ENCODE results near the gene JMJD8.
"Not testable (repeated sequence)": the region's sequence is repeated elsewhere in the genome, so short reads cannot be mapped to it uniquely, and the experiment has no call there.

Gene JMJD8

DNA sequence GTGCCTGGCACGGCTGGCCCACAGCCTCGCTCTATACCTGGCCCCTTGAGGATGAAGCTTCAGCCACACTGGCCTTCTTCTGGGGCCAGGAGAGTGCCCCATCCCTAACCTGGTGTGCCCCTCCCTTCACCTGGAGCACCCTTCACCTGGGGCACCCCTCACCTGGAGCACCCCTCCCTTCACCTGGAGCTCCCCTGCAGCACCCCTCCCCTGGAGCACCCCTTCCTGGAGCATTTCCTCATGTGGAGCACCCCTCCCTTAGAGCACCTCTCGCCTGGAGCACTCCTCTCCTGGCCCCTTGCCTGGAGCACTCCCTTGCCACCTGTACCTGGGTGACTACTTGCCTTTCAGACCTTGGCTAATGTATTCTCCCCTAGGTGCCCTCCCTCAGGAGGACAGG lies 23.9 kb upstream of the JMJD8 start:
- DNase-seq = no peak

DNA sequence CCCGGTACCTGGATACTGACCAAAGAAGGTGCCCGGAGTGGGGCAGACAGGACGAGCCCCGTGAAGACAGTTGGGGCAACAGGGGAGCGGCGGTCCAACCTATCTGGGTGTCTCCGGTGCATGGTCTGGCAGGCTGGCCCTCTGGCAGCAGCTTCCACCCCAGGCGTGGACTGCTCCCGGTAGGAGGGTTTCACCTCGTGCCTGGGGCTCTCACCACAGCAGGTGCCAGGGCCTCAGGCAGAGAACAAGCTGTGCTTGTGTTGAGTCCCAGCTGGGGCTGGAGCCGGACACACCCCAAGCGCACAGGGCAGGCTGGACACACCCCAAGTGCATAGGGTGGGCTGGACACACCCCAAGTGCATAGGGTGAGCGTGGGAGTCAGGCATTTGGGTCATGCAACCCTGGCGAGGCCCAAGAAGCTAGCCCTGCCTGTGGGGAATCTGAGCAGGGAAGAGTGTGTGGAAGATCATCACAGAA lies 23.0 kb upstream of the JMJD8 start:
- DNase-seq = no peak

DNA sequence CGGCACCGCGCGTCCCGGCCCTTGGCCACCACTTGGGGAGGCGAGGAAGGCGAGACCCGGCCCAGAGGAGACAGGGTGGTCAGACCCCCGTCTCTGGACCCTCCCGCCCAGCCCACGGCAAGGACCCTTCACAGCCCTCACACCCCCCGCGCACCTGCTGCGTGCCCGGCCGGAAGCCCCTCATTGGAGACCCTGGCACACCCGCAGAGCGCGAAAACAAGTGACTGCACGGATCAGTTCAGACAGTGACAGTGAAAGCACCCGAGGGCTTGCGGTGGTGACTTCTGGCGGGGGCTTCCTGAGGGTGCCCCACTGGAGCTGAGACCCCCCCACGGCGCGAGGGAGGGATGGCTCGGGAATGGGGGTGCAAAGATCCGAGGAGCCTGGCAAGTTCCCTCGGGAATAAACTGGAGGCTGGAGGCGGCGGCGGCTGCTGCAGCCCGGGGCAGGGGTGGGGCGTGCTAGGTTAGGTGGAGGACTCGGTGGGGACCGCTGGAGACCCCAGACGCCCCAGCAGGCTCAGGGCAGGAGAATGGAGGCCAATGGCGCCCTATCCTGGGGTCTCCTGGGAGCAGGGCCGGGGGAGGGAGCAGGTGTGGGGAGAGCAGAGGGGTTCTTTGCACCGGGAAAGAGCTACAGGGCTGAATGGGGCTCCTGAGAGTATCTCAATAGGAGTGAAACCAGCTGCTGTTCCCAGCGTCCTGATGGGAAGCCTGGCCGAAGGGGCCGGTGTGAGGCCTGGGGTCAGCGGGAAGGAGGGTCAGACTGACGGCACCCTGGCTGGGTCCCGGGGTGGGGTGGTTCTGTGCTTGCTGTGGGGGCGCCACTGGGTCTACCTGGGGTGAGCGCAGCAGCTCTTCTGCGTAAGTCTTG lies 22.3 kb upstream of the JMJD8 start:
- DNase-seq = no peak

DNA sequence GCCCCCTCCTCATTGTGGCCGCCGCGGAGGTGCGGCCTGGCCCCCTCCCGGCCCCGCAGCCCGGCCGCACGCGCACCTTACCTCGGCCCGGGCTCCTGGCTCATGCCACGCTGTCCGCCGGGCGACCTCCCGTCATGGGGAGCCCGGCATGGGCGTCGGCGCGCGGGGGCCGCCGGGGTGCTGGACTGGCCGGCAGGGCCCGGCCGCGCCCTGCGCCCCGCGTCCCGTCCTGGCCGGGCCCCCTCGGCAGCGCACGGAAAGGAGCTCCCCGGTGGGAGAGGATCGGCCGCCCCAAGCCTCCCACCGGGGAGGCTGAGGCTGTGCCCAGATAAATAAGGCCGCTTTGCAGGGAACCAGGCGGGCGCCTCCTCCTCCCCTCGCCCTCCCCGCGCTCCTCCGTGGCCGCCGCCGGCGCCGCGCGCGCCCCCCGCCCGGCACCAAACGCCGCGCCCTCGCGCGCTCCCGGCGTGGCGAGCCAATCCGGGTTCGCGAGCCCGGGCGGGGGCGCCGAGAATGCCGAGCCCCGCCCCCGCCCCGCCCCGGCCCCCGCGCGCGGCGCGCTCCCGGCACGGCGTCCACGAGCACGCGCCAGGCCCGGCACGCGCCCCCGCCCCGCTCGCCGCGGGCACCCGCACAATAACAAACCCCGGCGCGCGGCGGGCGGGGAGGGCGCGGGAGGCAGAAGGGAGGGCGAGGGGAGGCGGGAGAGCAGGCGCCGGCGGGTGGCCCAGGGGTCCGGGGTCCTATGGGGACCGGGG lies 21.5 kb upstream of the JMJD8 start, which contains the start of gene FBXL16:
Gene FBXL16, minus strand, starts transcription at position 371 of the 758 bp plus-strand sequence. CDS start 8,396 bp downstream, outside the sequence.
- DNase-seq = no peak

DNA sequence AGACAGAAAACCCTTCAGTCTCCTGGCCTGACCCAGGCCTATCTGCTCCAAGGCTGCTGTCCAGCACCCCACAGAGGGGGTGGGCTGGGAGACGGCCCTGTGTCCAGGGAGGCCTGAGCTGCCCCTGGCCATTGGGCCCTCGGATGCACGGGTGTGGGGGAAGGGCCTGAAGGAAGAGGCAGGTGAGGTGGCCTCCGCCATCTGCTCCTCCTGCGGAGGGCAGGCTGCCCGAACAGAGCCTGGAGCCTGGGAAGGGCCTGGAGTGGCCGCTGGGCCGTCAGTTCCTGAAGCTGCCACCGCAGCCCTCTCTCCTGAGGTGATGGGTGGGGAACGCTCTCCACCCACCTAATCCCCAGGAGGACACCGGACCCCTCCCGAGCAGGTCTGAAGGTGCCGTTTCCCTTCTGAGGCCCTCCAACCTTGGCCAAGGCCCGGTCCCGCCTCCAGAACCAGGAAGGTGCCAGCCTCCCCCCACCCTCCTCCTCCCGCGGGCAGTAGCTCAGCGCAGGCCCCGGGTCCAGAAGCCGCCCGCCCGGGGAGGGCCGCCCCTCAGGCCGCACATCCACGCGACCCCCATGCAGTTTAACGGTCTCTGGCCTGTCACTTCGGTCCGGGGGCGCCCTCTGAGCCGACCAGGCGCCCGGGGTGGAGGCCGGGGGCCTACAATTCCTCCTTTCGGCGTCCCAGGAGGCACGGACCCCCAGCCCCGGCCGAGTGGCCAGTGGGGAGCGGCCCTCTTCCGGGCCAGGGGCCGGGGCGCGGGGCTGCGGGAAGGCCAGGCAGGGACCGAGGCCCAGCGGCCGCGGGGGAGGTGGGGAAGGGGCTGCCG lies 20.6 kb upstream of the JMJD8 start:
- DNase-seq = no peak

DNA sequence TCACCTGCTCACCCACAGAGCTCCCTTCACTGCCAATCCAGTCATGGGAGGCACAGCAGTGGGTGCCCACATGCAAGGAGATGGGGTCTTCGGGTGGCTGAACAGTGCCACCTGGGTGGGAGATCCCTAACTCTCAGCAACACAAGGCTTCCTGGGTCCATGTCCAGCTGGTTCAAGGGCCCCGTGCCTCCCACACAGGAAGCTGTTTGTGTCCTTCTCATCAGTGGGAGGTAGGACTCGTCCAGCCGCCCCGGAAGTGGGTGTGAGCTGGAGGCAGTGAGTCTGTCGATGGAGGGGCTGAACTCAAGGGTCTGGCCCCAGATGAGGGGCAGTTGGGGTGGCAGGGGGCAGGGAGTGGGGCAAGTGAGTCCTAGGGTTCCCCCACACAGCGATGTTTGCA lies 19.9 kb upstream of the JMJD8 start:
- DNase-seq = no peak

DNA sequence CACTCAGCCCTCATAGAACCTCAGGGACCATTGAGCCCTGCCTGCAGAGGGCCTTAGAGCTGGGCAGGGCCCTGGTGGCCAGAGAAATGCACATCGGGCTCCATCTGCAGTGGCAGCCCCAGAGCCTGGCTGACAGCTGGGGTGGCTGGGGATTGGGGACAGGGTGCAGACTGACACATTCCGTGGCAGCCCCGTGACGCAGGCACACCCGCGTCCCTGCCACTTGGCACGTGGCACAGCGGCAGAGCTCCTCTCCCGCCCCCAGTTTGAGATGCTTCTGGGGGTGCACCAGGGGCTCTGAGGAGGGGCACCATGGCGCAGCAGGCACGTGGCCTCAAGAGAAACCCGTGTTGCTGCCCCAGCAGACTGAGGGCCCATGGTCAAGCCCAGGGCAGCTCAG lies 19.3 kb upstream of the JMJD8 start:
- DNase-seq = no peak

DNA sequence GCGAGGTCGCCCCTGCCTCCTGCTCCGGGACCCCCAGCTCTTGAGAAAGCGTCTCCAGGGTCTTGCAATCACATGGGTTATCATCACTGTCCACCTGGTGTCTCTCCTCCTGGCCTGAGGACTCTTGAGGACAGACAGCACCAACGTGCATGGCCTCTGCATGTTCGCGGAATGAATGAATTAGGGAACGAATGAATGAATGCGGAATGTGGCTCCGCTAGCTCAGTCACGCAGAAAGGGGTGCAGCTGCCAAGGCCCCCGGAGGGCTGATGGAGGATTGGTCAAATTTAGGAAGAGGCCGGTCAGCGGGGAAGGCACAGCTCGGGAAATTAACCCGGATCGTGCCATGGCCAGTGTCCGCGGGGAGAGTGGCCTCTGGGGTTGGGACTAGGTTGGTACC lies 18.2 kb upstream of the JMJD8 start:
- no peak for DNase-seq

DNA sequence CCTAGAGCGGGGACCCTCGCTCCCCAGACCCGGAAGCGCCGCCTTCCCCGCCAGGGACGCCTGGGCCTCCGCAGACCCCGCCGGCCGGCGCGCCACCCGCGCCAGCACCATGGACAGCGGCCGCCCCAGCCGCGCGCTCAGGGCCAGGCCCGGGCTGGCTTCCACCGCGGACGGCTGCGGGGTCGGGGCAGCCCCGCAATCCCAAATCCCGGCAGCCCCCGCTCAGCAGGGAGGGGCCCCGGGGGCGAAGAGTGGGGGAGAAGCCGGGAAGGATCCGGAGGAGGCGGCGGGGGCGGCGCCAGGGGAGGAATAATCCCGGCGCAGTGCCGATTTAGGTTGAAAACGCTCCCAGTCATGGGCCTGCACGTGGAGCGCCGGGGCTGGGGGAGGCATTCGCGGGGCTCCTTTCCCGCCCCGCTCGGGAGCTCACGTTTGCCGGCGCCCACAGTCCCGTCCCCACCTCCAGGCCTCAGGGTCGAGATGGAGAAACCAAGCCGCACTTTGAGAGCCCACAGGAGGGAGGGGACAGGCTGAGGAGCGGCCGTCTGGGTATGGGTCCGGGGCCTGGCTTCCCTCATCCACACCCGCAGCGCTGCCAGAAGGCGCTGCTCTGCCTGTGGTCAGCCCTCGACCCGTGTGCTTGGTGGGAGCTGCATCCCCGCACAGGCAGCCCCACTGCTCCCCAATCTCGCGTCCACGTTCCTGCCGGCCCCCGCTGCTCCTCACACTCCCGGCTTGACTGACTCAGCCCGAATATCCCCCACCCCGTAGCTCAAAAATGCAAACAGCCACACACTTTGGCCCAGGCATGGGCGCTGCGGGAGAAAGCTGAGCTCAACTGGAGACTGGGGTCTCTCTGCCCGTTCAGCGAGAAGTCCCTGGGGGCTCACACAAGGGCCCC lies 16.8 kb upstream of the JMJD8 start:
- peak; percentile 44 for DNase-seq

DNA sequence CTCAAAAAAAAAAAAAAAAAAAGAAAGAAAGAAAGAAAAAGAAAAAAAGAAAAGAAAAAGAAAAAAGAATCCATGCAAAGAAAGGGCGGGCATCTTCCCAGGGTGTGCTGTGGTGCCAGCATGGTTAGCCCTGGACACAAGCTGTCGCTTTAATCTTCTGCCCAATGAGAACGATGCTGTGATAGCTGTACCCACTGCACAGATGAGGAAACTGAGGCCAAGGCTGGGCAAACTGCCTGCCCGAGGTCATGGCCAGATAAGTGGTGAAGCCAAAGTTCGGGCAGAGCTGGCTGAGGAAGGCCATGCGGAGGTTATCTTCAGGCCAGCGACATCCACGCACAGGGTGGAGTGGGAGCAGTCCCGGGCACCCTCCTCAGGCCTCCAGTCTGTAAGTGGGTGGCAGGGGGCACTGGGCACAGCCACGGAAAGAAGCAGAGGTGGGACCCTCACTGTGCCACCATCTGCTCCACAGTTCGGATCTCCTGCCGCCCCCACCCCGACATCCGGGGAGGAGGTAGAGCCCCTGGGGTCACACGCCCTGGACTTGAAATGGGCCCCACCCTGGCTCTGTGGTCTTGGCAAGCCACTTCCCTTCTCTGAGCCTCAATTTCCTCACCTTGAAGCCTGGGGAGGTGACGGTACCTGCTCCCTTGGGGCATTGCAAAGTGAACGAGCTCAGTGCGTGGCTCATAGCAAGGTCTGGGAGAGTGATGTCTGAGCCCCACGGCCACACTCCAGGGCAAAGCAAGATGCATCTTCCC lies 15.0 kb upstream of the JMJD8 start:
- DNase-seq = no peak

DNA sequence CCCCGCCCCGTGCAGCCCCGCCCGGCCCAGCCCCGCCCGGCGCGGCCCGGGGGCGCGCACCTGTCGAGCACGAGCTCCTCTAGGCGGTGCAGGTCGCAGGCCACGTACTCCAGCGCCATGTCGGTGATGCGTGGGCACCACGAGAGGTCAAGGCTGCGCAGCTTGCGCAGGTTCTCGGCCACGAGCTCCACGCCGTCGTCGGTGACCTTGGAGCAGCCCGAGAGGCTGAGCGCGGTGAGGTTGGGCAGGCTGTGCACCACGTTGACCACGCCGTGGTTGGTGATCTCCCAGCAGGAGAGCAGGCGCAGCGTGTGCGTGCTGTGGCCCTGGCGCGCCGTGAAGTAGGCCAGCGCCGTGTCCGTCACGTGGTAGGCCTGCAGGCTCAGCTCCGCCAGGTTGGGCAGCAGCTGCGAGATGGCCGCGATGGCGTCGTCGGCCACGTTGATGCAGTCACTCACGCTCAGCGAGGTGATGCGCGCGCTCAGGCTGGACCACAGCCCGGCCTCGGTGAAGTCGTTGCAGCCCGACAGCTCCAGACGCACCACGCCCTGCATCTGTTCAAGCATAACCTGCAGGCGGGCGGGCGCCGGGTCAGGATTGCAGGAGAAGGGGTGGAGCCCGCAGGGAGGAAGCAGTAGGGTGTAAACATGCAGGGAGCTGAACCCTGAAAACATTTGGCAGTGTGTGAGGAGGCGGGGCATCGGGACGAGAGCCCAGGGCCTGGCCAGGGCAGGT lies 11.4 kb upstream of the JMJD8 start:
- peak; percentile 70 for DNase-seq

DNA sequence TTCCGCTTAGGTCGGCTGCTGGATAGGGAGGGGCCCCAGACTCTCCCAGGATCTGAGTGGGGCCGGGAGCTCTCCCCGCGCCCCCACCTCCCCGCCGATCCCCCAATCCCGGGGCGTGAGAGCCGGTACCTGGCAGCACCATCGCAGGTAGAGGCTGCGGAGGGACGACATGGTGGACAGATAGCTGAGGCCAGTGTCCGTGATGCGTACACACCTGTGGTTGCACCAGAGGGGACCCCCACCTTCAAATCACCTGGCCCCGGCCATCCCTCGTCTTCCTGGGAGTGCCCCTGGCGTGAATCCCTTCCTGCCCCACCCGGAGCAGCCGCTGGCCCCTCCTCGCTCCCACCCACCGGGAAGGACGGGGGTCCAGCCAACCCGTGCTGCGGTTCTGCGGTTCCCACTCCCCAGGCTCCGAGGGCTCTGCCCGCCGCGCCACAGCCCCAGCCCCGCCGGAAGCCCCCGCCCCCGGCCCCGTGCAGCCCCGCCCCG lies 10.8 kb upstream of the JMJD8 start:
- no peak for DNase-seq

DNA sequence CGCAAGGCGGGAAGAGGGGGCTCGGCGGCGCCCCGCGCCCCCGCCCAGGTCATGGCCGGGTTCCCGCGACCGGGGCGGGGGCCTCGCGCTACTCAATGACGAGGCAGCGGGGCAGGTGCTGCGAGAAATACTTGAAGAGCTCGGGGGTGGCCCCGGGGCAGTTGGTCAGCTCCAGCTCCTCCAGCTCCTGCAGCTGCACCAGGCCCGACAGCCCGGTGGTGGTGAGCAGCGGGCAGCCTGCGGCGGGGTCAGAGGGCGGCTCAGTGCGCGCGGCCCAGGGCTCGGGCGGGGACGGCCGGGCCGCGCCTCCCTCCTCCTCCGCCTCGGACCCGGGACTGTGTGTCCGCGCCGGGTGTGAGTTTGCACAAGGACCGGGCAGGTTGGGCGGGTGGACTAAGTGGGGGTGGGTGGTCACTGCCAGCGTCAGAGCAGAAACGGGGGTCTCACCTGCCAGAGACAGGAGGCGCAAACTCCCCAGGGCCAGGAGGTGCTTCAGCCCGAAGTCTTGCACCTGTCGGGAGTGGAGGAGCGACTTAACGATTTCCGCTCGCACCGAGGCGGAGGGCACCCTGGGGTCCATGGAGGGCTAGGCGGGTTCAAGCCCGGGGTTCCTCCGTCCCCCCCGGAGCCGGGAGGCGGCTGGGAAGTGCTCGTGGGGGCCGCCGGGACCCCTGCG lies 10.2 kb upstream of the JMJD8 start:
- no peak for DNase-seq

DNA sequence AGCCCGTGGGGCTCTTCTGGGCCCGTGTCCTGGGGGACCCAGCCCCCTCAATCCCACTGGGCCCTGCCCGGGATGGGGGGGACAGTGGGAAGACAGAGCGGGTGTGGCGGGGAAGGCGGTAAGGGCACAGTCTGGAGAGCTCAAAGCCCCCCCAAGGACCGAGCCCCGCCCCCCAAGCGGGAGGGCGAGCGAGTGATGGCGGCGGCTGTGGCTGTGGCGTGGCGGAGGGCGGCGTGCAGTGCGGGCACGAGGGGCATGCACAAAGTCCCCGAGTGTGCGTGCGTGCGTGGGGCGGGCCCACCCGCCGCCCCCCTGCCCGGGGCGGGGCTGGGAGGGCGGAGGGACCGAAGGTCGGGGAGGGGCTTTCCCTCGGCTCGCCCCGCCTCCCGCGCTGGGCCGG lies 9.6 kb upstream of the JMJD8 start:
- DNase-seq = no peak

DNA sequence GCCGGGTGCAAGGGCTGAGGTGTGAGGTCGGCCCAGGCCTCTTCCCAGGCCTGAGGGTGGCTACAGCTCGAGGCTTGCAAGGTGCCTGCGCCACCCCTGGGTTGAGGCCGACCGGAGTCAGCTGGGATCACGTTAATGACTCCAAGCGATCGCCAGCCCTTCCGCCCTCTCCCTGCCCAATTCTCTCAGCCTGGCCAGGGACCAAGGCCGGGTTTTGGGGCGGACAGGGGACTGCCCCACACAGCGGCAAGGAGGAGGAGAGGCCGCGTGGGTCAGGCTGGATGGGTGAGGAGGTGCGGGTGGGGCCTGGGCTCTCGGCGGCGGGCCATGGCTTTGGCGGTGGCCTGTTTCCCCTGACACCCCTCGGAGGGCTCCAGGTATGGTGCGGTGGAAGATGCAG lies 9.2 kb upstream of the JMJD8 start:
- DNase-seq = no peak

DNA sequence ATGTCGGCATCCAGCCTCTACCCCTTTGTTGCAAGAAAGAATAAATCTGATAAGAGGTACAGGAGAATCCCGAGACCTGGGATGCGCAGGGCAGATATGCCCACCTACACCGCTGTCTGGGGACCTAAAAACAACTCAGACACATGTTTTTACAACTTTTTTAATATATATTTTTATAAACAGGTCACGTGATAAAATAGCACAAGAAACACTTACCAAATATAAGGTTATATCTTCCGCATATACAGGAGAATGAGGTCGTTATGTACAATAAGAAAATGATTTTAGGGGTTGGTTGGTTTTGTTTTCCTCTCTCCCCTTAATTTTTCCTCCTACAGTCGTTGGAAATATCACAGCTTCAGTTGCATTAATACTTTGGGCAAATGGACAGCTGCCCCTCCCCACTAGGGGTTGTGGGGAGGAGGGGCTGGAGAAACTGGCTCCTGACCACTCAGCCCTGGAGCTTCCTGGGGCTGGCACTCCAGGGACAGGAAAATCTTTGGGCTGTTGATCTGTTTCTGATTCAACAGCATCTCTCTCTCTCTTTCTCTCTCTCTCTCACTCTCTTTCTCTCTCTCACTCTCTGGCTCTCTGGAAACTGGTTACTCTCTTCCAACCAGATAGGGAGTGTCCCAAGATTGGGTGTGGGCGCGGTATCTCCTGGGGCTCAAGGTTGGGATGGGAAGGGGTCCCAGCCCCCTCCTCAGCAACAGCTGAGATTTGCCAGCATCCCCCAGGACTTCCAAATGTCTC lies 8.4 kb upstream of the JMJD8 start:
- no peak for DNase-seq

DNA sequence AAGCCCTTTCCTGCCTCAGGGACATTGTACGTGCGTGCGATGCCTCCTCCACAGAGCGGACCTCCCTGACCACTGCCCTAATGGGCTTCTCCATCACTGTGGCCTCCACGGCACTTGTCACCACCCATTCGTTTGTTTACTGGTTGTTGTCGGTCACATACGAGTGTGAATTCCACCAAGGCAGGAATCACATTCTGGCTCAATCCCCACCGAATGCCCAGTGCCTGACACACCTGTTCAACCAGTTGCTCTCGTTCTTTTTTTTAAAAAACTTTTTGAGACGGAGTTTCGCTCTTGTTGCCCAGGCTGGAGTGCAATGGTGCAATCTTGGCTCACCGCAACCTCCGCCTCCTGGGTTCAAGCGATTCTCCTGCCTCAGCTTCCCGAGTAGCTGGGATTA lies 7.1 kb upstream of the JMJD8 start:
- not testable (repeated sequence) for DNase-seq

DNA sequence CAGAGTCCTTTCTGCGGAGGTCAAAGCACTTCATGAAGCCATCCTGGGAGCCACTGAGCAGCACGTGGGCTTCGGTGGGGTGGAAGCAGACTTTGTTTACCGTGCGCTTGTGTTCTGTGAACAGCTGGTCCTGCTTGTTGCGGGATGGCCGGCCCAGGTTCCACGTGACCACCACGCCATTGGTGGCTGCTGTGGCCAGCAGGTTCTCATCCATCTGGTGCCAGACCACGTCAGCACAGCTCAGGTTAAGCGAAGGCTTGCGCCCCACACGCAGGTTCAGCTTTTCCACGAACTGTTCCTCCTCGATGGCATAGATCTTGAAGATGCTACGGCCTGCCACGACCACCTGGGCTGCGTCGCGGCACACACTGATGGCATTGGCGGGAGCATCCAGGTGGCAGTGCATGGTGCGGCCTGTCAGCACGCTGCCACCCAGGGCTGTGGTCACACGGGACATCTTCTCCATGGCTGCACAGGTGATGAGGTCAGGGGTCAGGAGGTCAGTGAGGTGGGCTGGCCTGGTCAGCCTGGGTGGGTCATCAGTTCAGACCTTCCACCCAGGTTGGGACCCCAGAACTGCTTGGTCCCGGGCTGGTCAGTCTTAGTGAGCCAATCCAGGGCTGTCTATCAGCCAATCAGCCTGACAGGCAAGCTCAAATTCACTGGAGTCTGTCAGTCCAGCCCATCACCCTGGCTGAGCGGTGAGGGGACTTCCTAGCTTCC lies 5.2 kb upstream of the JMJD8 start:
- no peak for DNase-seq
